IMR-90 (cell line): Measurements from ENCODE around the gene HBD. TPM values are rescaled to one million over a fixed set of nuclear protein-coding genes. Genes with fewer than 3 reads are reported as not detected.
A peak's percentile ranks its signal among the peaks of the same experiment; 100 is the strongest.

Source experiments
- ATAC-seq: fragments of 200-7000 bp; cut with Tn5 transposase; 2 replicates; pipeline ENCODE4 v1.9.1; 2020; ENCODE audit warnings: low read depth, mild to moderate bottlenecking, moderate library complexity
- BruUV-seq: library from RNA; stranded (reverse); fragments of 400-500 nt; replicated peaks from 2 replicates; lab custom pipeline; 2021; lab: Mats Ljungman, UMichigan
- CTCF ChIA-PET: fragments of 300-600 bp; formaldehyde crosslinking; extraction: SDS; loops from one replicate; lab custom pipeline; 2021; ENCODE audit warnings: antibody characterized with exemption; lab: Yijun Ruan, JAX
- POLR2A ChIA-PET: fragments of 300-600 bp; sonication (Branson Sonifier 250); formaldehyde crosslinking; loops from one replicate; lab custom pipeline; 2022; ENCODE audit warnings: antibody characterized with exemption; ENCODE audit not compliant: unreplicated experiment; lab: Charles Lee
- DNase-seq: peaks from one replicate; pipeline ENCODE4 v3.0.0; 2013
- H2AFZ ChIP-seq: replicated peaks from 2 replicates; pipeline ENCODE3; 2013; ENCODE audit warnings: low read length, mild to moderate bottlenecking; ENCODE audit not compliant: poor library complexity
- H2AK5ac ChIP-seq: 2 replicates; pipeline ENCODE4 v1.6.1; 2013; ENCODE audit warnings: low read depth, low read length, inconsistent platforms
- H2AK9ac ChIP-seq: replicated peaks from 2 replicates; pipeline ENCODE3; 2013; ENCODE audit warnings: mild to moderate bottlenecking, low read depth, low read length, moderate library complexity; ENCODE audit not compliant: poor library complexity
- H2BK120ac ChIP-seq: 2 replicates; pipeline ENCODE4 v1.6.1; 2013; ENCODE audit warnings: low read depth, low read length, inconsistent platforms
- H2BK15ac ChIP-seq: 3 replicates; pipeline ENCODE4 v1.6.1; 2013; ENCODE audit warnings: low read depth, low read length, inconsistent platforms
- H2BK20ac ChIP-seq: 2 replicates; pipeline ENCODE4 v1.6.1; 2013; ENCODE audit warnings: low read depth, mild to moderate bottlenecking, inconsistent platforms, low read length, moderate library complexity
- H2BK5ac ChIP-seq: 2 replicates; pipeline ENCODE4 v1.6.1; 2013; ENCODE audit warnings: mild to moderate bottlenecking, low read depth, low read length, inconsistent platforms; ENCODE audit not compliant: poor library complexity, severe bottlenecking
- H3K14ac ChIP-seq: replicated peaks from 2 replicates; pipeline ENCODE4 v1.6.1; 2013; ENCODE audit warnings: low read depth, low read length, inconsistent platforms
- H3K18ac ChIP-seq: 2 replicates; pipeline ENCODE4 v1.6.1; 2013; ENCODE audit warnings: low read depth, low read length, control low read depth
- H3K23ac ChIP-seq: 2 replicates; pipeline ENCODE4 v1.6.1; 2013; ENCODE audit warnings: low read depth, low read length, inconsistent platforms
- H3K27ac ChIP-seq: 2 replicates; pipeline ENCODE4 v1.5.1; 2013; ENCODE audit warnings: mild to moderate bottlenecking, control low read depth, low read length; ENCODE audit not compliant: insufficient read depth
- H3K27me3 ChIP-seq: 2 replicates; pipeline ENCODE4 v1.6.1; 2013; ENCODE audit warnings: low read length; ENCODE audit not compliant: control insufficient read depth, insufficient read depth
- H3K36me3 ChIP-seq: 2 replicates; pipeline ENCODE4 v1.6.1; 2013; ENCODE audit warnings: low read length, mixed read lengths; ENCODE audit not compliant: control insufficient read depth, insufficient read depth
- H3K4ac ChIP-seq: 2 replicates; pipeline ENCODE4 v1.6.1; 2013; ENCODE audit warnings: low read depth, low read length, inconsistent platforms
- H3K4me1 ChIP-seq: 2 replicates; pipeline ENCODE4 v1.6.1; 2013; ENCODE audit warnings: low read length, mixed read lengths; ENCODE audit not compliant: control insufficient read depth, insufficient read depth
- H3K4me2 ChIP-seq: 2 replicates; pipeline ENCODE4 v1.6.1; 2013; ENCODE audit warnings: low read depth, mild to moderate bottlenecking, control low read depth, low read length, moderate library complexity
- H3K4me3 ChIP-seq: 2 replicates; pipeline ENCODE4 v1.5.1; 2013; ENCODE audit warnings: low read depth, mild to moderate bottlenecking, control low read depth, low read length, moderate library complexity; ENCODE audit not compliant: insufficient read depth
- H3K56ac ChIP-seq: 2 replicates; pipeline ENCODE4 v1.6.1; 2013; ENCODE audit warnings: low read length, inconsistent platforms; ENCODE audit not compliant: insufficient read depth; ENCODE audit errors: extremely low read depth
- H3K79me1 ChIP-seq, 2 experiments: 2 replicates each; pipeline ENCODE4 v1.6.1; 2013; ENCODE audit warnings: low read length in 2 of 2, inconsistent platforms in 1 of 2, low read depth in 1 of 2
- H3K9ac ChIP-seq: 2 replicates; pipeline ENCODE4 v1.6.1; 2013; ENCODE audit warnings: low read depth, low read length, control low read depth
- H3K9me1 ChIP-seq: 2 replicates; pipeline ENCODE4 v1.6.1; 2013; ENCODE audit warnings: low read length, inconsistent platforms; ENCODE audit not compliant: insufficient read depth
- H3K9me3 ChIP-seq: 2 replicates; pipeline ENCODE4 v1.6.1; 2013; ENCODE audit warnings: low read length; ENCODE audit not compliant: control insufficient read depth, insufficient read depth
- H4K20me1 ChIP-seq: 2 replicates; pipeline ENCODE4 v1.6.1; 2013; ENCODE audit warnings: low read length, inconsistent platforms; ENCODE audit not compliant: insufficient read depth
- H4K5ac ChIP-seq: 2 replicates; pipeline ENCODE4 v1.6.1; 2013; ENCODE audit warnings: mild to moderate bottlenecking, low read depth, low read length, control low read depth
- H4K8ac ChIP-seq, 2 experiments: 2 replicates each; pipeline ENCODE4 v1.6.1; 2013; ENCODE audit warnings: low read depth in 2 of 2, low read length in 2 of 2, control low read depth in 1 of 2, inconsistent platforms in 1 of 2
- H4K91ac ChIP-seq: 2 replicates; pipeline ENCODE4 v1.6.1; 2013; ENCODE audit warnings: low read depth, low read length, inconsistent platforms; ENCODE audit not compliant: insufficient read depth
- BHLHE40 ChIP-seq: fragments of 150-350 bp; IDR thresholded peaks from 2 replicates; pipeline ENCODE4 v1.6.1; 2016; ENCODE audit warnings: mild to moderate bottlenecking, low read depth, low read length
- CTCF ChIP-seq: conservative IDR thresholded peaks from 2 replicates; pipeline ENCODE4 v1.5.1; 2012; ENCODE audit warnings: mild to moderate bottlenecking, low read depth, low read length, improper control_type of control experiment
- FOS ChIP-seq: fragments of 150-350 bp; IDR thresholded peaks from 2 replicates; pipeline ENCODE4 v1.6.1; 2016; ENCODE audit warnings: low read depth, low read length
- MAFK ChIP-seq: IDR thresholded peaks from 2 replicates; pipeline ENCODE4 v1.6.1; 2012; ENCODE audit warnings: low read depth, low read length, improper control_type of control experiment
- MAZ ChIP-seq: IDR thresholded peaks from 2 replicates; pipeline ENCODE4 v1.6.1; 2012; ENCODE audit warnings: low read depth, mild to moderate bottlenecking, low read length, improper control_type of control experiment, moderate library complexity, borderline replicate concordance
- MXI1 ChIP-seq: IDR thresholded peaks from 2 replicates; pipeline ENCODE4 v1.6.1; 2012; ENCODE audit warnings: low read depth, mild to moderate bottlenecking, low read length, moderate library complexity, borderline replicate concordance
- NFE2L2 ChIP-seq: fragments of 150-350 bp; IDR thresholded peaks from 2 replicates; pipeline ENCODE4 v1.6.1; 2016; ENCODE audit warnings: low read depth, mild to moderate bottlenecking, low read length
- POLR2A ChIP-seq: IDR thresholded peaks from 2 replicates; pipeline ENCODE4 v1.6.1; 2012; ENCODE audit warnings: mild to moderate bottlenecking, low read depth, low read length
- RAD21 ChIP-seq: IDR thresholded peaks from 2 replicates; pipeline ENCODE4 v1.6.1; 2012; ENCODE audit warnings: low read length, improper control_type of control experiment
- RCOR1 ChIP-seq: IDR thresholded peaks from 2 replicates; pipeline ENCODE4 v1.6.1; 2012; ENCODE audit warnings: mild to moderate bottlenecking, low read length, improper control_type of control experiment; ENCODE audit not compliant: insufficient replicate concordance
- RFX5 ChIP-seq: IDR thresholded peaks from 2 replicates; pipeline ENCODE4 v1.8.0; 2012; ENCODE audit warnings: low read depth, mild to moderate bottlenecking, low read length, moderate library complexity
- SMC3 ChIP-seq: fragments of 150-350 bp; IDR thresholded peaks from 2 replicates; pipeline ENCODE4 v1.6.1; 2016; ENCODE audit warnings: low read depth, mild to moderate bottlenecking, antibody characterized with exemption, low read length, moderate library complexity
- USF2 ChIP-seq: fragments of 150-350 bp; IDR thresholded peaks from 2 replicates; pipeline ENCODE4 v1.6.1; 2017; ENCODE audit warnings: mild to moderate bottlenecking, antibody characterized with exemption, low read length, low read depth
- WGBS, 2 experiments: methylation state at CpG; one replicate each; pipeline versions ENCODE4 v1.1.5 to v1.1.7; 2013; ENCODE audit warnings: missing lambda C conversion rate in 2 of 2; ENCODE audit not compliant: insufficient read length in 1 of 2; ENCODE audit errors: extremely low coverage in 2 of 2; 5-methylcytosine and 5-hydroxymethylcytosine counted together
- dilution Hi-C: fragments of 300-500 bp; cut with HindIII; formaldehyde crosslinking; loops from one replicate; pipeline ENCODE4 v1.14.3; 2018; ENCODE audit warnings: low sequenced_read_pairs; ENCODE audit not compliant: unreplicated experiment
- in situ Hi-C: fragments of 300-500 bp; cut with MboI; formaldehyde crosslinking; loops from 3 replicates; pipeline ENCODE4 v1.14.3; 2019; ENCODE audit warnings: low sequenced_read_pairs, inconsistent platforms, mixed read lengths
- intact Hi-C: fragments of 100-400 bp; cut with micrococcal nuclease; formaldehyde crosslinking; loops from 2 replicates; pipeline ENCODE4 v1.10.0; 2022
- polyA plus RNA-seq, 3 experiments: library from polyadenylated mRNA; depleted of rRNA; stranded (reverse); fragments of >200 nt; gene quantifications; 2 replicates each; pipeline ENCODE4 v1.2.3, GENCODE V29; 2012; ENCODE audit warnings: low replicate concordance in 1 of 3
- total RNA-seq: library from RNA; depleted of rRNA; stranded (reverse); fragments of >200 nt; gene quantifications from 2 replicates; pipeline ENCODE4 v1.2.3, GENCODE V29; 2012

The HBD gene
- total and polyA plus RNA-seq, 2 of the 4 experiments (the other 2 are of a cell fraction), result 6.3 to 12.0 TPM

- H2AK5ac ChIP-seq, result peak overlapping the region; percentile 70; the same call in 1 of the 2 replicates
- H3K4ac ChIP-seq, result peak overlapping the region; percentile 64
- H3K4me1 ChIP-seq, result peaks cover 11% of the 10 kb centered on the region
- no peaks in the 10 kb centered on the region for H3K9me3 ChIP-seq
- H3K27ac ChIP-seq, result no peak overlapping the region; the same call in 1 of the 2 replicates
- CTCF ChIA-PET, result no interaction called here
- peak overlapping the region; percentile 38; the same call in 1 of the 2 replicates for H4K91ac ChIP-seq
- dilution Hi-C loops (no loop called here), intact Hi-C loops (no loop called here), in situ Hi-C loops (no loop called here)
- BruUV-seq, result no TSS peak
- TF ChIP-seq NFE2L2 (no peak), CTCF (no peak), MAZ (no peak), POLR2A (no peak), FOS (no peak), USF2 (no peak), RAD21 (no peak), SMC3 (no peak), RCOR1 (no peak), MXI1 (no peak), MAFK (no peak), RFX5 (no peak), BHLHE40 (no peak)
- no CpG with 5 or more reads among the region's 6 CpGs for WGBS, 2 experiments
- peak overlapping the region; percentile 25; the same call in 1 of the 2 replicates for H4K5ac ChIP-seq
- no peak overlapping the region for H2AK9ac ChIP-seq
- no peak overlapping the region for H3K9ac ChIP-seq
- H2BK5ac ChIP-seq, result peak overlapping the region; percentile 46
- peak; percentile 41; the same call in 1 of the 2 replicates for ATAC-seq
- H3K9me1 ChIP-seq, result peaks cover 7% of the 10 kb centered on the region
- H4K8ac ChIP-seq, result peak overlapping the region in 1 of 2 experiments; percentile 63; a peak in 2 of 4 replicates
- no peak overlapping the region for H3K4me2 ChIP-seq
- no peaks in the 10 kb centered on the region for H3K79me1 ChIP-seq
- H3K27me3 ChIP-seq, result no peaks in the 10 kb centered on the region
- DNase-seq, result no peak
- POLR2A ChIA-PET, result no interaction called here
- no peaks in the 10 kb centered on the region for H3K36me3 ChIP-seq
- no peaks in the 10 kb centered on the region for H4K20me1 ChIP-seq
- no peak overlapping the region; the same call in 1 of the 2 replicates for H3K56ac ChIP-seq
- peak overlapping the region; percentile 91 for H2BK20ac ChIP-seq
- no peak overlapping the region for H3K4me3 ChIP-seq
- peak overlapping the region; percentile 26; the same call in 2 of the 3 replicates for H2BK15ac ChIP-seq
- no peak overlapping the region for H2AFZ ChIP-seq
- 0 out of 2 replicates have a peak overlapping the region, but pooled peaks have one; percentile 44 for H3K23ac ChIP-seq
- H3K18ac ChIP-seq, result peak overlapping the region; percentile 73; the same call in 1 of the 2 replicates
- H3K14ac ChIP-seq, result peak overlapping the region; percentile 80
- peak overlapping the region; percentile 94 for H2BK120ac ChIP-seq
These were observed 41.3 kb upstream of the HBD start for GRCh38 chr11:5275369-5276110.
